ENCODE data around the gene CPEB2. TPM values are rescaled to one million over a fixed set of nuclear protein-coding genes. Genes with fewer than 3 reads are reported as not detected.

Gene CPEB2
- total RNA-seq, 1 donor: 23.9 TPM

GRCh38 chr4:15100380-15100779, 98.1 kb downstream of the CPEB2 start:
- Histone ChIP-seq H3K4me2 (ENCODE audit: insufficient read depth, low read length) (no peak overlapping the region), H2AFZ (ENCODE audit: low read length) (no peak overlapping the region), H3K9me3 (ENCODE audit: low read depth, low read length) (no peaks in the 10 kb centered on the region), H3K4me3 (ENCODE audit: insufficient read depth, low read length) (no peak overlapping the region), H4K20me1 (ENCODE audit: insufficient read depth, low read length) (no peaks in the 10 kb centered on the region), H3K36me3 (ENCODE audit: insufficient read depth, low read length) (no peaks in the 10 kb centered on the region), H3K27ac (ENCODE audit: low read depth, low read length) (no peak overlapping the region), H3K4me1 (ENCODE audit: insufficient read depth, low read length) (peaks cover 10% of the 10 kb centered on the region), H3K79me2 (ENCODE audit: insufficient read depth, low read length) (no peaks in the 10 kb centered on the region), H3K27me3 (ENCODE audit: insufficient read depth, low read length) (no peaks in the 10 kb centered on the region)
- no peak for TF ChIP-seq CTCF (IDR thresholded peaks at IDR 0.05; ENCODE audit: extremely low read depth, low read depth, low read length)
- DNase-seq (ENCODE audit: insufficient read length, low spot score, missing footprints): no peak

- TF ChIP-seq CTCF (IDR thresholded peaks at IDR 0.05; ENCODE audit: extremely low read depth, low read depth, low read length): no peak
- Histone ChIP-seq H2AFZ (ENCODE audit: low read length) (peak overlapping the region; percentile 14), H3K36me3 (ENCODE audit: insufficient read depth, low read length) (no peaks in the 10 kb centered on the region), H3K79me2 (ENCODE audit: insufficient read depth, low read length) (no peaks in the 10 kb centered on the region), H4K20me1 (ENCODE audit: insufficient read depth, low read length) (no peaks in the 10 kb centered on the region), H3K4me2 (ENCODE audit: insufficient read depth, low read length) (peak overlapping the region; percentile 3), H3K9me3 (ENCODE audit: low read depth, low read length) (no peaks in the 10 kb centered on the region), H3K4me3 (ENCODE audit: insufficient read depth, low read length) (no peak overlapping the region), H3K27ac (ENCODE audit: low read depth, low read length) (no peak overlapping the region), H3K27me3 (ENCODE audit: insufficient read depth, low read length) (no peaks in the 10 kb centered on the region), H3K4me1 (ENCODE audit: insufficient read depth, low read length) (peaks cover 10% of the 10 kb centered on the region)
- no peak for DNase-seq (ENCODE audit: insufficient read length, low spot score, missing footprints)
Measured at GRCh38 chr4:15100994-15101695, 98.9 kb downstream of the CPEB2 start.

GRCh38 chr4:15104825-15105224, 102.5 kb downstream of the CPEB2 start:
- peaks cover 10% of the 10 kb centered on the region for H3K4me1 ChIP-seq (ENCODE audit: insufficient read depth, low read length)
- no peaks in the 10 kb centered on the region for H3K27me3 ChIP-seq (ENCODE audit: insufficient read depth, low read length)
- H2AFZ ChIP-seq (ENCODE audit: low read length): peak overlapping the region; percentile 52
- no peak overlapping the region for H3K4me2 ChIP-seq (ENCODE audit: insufficient read depth, low read length)
- H3K9me3 ChIP-seq (ENCODE audit: low read depth, low read length): no peaks in the 10 kb centered on the region
- no peaks in the 10 kb centered on the region for H3K79me2 ChIP-seq (ENCODE audit: insufficient read depth, low read length)
- no peak overlapping the region for H3K4me3 ChIP-seq (ENCODE audit: insufficient read depth, low read length)
- no peaks in the 10 kb centered on the region for H3K36me3 ChIP-seq (ENCODE audit: insufficient read depth, low read length)
- TF ChIP-seq CTCF (IDR thresholded peaks at IDR 0.05; ENCODE audit: extremely low read depth, low read depth, low read length): no peak
- no peak for DNase-seq (ENCODE audit: insufficient read length, low spot score, missing footprints)
- H4K20me1 ChIP-seq (ENCODE audit: insufficient read depth, low read length): no peaks in the 10 kb centered on the region
- no peak overlapping the region for H3K27ac ChIP-seq (ENCODE audit: low read depth, low read length)

GRCh38 chr4:15106399-15106798, 104.1 kb downstream of the CPEB2 start:
- no peak for TF ChIP-seq CTCF (IDR thresholded peaks at IDR 0.05; ENCODE audit: extremely low read depth, low read depth, low read length)
- DNase-seq (ENCODE audit: insufficient read length, low spot score, missing footprints): no peak
- Histone ChIP-seq H4K20me1 (ENCODE audit: insufficient read depth, low read length) (no peaks in the 10 kb centered on the region), H3K9me3 (ENCODE audit: low read depth, low read length) (no peaks in the 10 kb centered on the region), H3K79me2 (ENCODE audit: insufficient read depth, low read length) (no peaks in the 10 kb centered on the region), H3K27me3 (ENCODE audit: insufficient read depth, low read length) (no peaks in the 10 kb centered on the region), H3K4me3 (ENCODE audit: insufficient read depth, low read length) (no peak overlapping the region), H3K27ac (ENCODE audit: low read depth, low read length) (no peak overlapping the region), H3K4me2 (ENCODE audit: insufficient read depth, low read length) (no peak overlapping the region), H2AFZ (ENCODE audit: low read length) (no peak overlapping the region), H3K36me3 (ENCODE audit: insufficient read depth, low read length) (no peaks in the 10 kb centered on the region), H3K4me1 (ENCODE audit: insufficient read depth, low read length) (peaks cover under 1% of the 10 kb centered on the region)
